ENCODE results near the gene CENPB.

The CENPB gene

GRCh38 chr20:3788685-3789155 is 2.2 kb upstream of the CENPB start:
- DNase-seq (ENCODE audit: low spot score): no peak

GRCh38 chr20:3787324-3788014 is 929 bp upstream of the CENPB start:
- no peak for DNase-seq (ENCODE audit: low spot score)

GRCh38 chr20:3786126-3786484 is 435 bp downstream of the CENPB start:
- DNase-seq (ENCODE audit: low spot score): no peak

GRCh38 chr20:3785240-3786125 is 1.1 kb downstream of the CENPB start:
- DNase-seq (ENCODE audit: low spot score): no peak

GRCh38 chr20:3784863-3785239 is 1.7 kb downstream of the CENPB start:
- no peak for DNase-seq (ENCODE audit: low spot score)

- no peak for DNase-seq (ENCODE audit: low spot score)
Measured at GRCh38 chr20:3784216-3784853, 2.2 kb downstream of the CENPB start.

DNA sequence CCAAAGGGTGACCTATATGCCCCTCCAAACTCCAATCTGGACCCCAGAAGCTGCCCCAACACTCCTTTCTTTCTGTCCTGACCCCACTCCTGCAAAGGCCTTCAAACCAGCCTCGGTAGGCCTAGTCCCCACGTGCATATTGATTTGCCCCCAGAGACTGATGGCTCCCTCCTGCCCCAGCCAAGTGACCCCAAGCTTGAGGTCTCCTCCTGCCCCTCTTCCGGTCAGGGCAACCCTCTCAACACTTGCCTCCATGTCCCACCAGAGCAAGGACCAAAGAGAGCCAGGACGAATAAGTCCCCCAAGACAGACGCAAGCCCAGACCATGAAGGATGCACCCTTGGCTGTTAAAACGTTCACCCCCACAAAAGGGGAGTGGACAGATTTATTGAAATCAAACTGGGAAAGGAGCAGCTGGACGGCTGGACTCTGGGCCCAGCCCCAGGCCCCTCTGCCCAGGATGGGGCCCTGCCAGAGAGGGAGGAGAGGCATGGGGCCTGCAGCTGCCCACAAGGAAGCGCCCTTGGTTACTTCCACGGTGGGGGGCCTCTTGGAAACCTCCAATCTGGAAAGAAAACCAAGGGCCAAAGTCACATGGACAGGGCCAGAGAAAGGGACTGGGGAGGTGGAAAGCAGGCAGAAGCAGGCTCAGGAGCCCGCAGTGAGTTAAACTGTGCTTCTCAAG is 2.9 kb downstream of the CENPB start:
- no peak for DNase-seq (ENCODE audit: low spot score)

- DNase-seq (ENCODE audit: low spot score): no peak
Measured at GRCh38 chr20:3783068-3783489, 3.5 kb downstream of the CENPB start.

- DNase-seq (ENCODE audit: low spot score): no peak
Measured at GRCh38 chr20:3782597-3782996, 3.9 kb downstream of the CENPB start.

GRCh38 chr20:3781153-3781910 is 5.2 kb downstream of the CENPB start, which contains the start of gene SPEF1:
Gene SPEF1, minus strand, starts transcription at chr20:3781448. Its CDS starts 161 bp downstream, at chr20:3781287.
- no peak for DNase-seq (ENCODE audit: low spot score)

DNA sequence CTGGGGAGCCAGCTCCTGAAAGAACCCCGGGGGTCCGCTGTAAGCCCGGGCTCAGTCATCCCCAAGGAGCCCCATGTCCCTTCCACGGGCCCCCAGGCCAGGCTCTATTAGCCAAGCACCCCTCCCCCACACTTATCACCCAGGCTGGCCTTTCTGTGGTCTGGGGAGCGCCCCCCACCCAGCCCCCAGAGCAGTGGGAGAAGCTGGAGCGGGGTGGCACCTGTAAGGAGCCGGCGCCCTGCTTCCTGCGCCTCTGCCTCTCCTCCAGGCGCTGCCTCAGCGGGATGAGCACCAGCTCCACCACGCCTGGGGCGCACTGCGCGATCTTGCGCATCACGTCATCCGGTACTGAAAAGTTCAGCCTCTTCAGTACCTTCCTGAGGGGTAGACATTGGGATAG is 7.6 kb downstream of the CENPB start:
- no peak for DNase-seq (ENCODE audit: low spot score)

DNA sequence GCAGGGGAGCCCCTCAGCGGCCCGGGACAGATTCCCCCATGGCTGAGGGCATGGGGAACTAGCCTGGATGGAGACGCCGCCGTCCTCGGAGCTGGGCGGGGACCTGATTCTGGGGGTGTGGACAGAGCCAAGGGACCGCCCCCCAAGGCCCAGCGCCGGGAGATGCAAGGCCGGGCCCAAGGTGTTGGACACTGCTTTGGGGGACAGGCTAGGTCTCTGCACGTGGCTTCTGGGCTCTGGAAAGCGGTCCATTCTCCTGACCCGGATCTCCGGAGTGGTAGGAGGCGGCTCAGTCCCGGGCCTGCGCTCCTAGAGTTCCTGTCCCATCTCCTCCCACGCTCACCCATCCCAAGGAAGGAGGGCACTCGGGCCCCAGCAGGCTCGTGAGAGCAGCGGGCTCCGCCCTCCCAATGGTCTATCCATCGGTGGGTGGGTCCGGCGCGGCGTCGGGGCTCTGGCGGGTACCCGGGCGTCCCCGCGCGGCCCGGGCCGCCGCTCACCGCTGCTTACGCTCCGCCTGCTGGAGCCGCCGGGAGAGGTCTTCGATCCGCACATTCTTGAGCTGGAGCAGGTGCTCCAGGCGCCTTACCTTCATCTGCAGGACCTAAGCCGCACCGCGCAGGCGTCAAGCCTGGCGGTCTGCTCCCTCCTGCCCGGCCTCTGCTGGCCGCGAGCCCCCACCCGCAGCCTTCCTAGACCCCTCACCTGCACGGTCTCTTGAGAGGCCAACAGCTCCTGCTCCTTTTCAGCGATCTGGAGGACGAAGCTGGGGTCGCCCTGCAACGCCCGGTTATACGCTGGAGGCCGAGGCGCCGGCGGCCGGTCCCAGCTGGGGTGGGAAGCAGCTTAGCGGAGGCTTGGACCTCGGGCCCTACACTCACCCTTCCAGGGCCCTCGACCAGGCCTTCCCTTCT is 8.6 kb downstream of the CENPB start:
- no peak for DNase-seq (ENCODE audit: low spot score)

DNA sequence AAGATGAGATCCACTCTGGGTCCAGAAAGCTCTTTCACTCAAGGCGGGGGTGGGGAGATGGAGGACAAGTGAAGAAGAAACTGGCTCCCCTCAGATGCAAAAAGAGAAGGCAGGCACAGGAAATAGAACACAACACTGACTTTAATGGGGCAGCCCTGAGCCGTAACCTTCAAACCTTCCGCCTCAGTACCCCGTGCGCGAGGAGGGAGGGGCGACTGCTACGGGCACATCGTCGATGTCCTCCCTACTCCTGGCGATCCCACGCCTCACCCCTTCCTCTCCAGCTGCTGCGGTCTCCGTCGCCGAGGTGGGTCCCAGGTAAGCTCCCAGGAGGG is 9.2 kb downstream of the CENPB start:
- no peak for DNase-seq (ENCODE audit: low spot score)

DNA sequence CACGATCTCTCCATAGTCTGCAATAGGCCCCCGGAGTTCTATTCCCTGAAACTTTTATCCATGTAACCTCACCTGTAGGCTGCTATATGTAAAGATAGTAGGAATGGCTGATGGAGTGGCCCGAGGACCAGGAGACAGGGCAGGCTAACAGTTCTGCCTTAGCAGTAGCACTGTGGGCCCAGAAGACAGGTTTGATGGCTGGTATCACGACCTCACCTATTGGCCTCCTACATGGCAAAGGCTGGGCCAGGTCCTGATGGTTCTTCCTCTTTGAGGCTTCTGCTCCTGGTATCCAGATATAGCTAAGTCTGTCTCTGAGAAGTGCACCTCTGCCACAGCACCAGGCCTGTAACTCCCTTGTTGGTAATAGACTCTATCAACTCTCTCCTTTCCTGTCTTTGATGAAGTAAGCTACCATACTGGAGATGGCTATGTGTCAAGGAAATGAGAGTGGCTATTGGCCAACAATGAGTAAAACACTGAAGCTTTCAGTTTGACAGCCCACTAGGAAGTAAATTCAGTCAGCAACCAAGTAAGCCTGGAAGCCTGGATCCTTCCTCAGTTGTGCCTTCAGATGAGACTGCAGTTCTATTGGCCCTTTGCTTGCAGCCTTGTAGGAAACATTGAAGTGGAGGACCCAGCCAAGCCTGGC is 11.0 kb downstream of the CENPB start:
- no peak for DNase-seq (ENCODE audit: low spot score)

GRCh38 chr20:3771552-3772058 is 14.9 kb downstream of the CENPB start:
- DNase-seq (ENCODE audit: low spot score): no peak

DNA sequence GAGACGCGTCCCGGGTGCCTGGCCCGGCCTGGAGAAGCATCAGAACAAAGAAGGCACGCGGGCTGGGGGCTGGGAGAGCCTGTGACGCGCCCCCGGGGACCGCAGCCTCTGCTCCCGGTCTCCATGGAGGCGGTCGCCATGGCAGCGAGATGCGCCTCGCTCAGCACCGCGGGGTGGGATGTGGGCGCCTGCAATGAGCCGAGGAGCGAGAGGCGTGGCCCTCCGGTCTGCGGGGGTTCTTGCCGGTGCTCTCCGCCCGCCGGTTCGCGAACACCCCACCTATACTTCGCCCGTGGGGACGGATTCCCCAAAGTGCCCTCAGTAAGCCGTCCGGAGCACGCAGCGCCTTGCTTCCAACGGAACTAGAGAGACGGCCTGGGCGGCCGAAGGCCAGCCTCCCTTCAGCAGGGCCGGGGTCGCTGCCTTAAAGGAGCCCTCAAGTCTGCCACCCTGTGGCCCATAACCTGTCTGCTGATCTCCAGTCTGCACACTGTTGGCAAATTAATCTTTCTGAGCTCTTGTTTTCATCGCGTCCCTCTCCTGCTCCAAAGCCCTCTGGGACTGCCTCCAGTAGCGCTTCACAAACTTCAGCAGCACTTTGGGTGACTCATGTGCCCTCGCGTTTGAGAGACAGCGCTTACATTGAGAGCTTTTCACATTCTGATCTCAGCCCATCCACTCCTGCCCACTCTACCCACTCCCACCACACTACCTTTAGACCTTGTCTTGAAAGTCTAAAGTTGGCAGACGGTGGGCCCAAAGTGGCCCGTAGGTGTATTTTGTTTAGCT is 18.0 kb downstream of the CENPB start:
- DNase-seq (ENCODE audit: low spot score): peak; percentile 79

DNA sequence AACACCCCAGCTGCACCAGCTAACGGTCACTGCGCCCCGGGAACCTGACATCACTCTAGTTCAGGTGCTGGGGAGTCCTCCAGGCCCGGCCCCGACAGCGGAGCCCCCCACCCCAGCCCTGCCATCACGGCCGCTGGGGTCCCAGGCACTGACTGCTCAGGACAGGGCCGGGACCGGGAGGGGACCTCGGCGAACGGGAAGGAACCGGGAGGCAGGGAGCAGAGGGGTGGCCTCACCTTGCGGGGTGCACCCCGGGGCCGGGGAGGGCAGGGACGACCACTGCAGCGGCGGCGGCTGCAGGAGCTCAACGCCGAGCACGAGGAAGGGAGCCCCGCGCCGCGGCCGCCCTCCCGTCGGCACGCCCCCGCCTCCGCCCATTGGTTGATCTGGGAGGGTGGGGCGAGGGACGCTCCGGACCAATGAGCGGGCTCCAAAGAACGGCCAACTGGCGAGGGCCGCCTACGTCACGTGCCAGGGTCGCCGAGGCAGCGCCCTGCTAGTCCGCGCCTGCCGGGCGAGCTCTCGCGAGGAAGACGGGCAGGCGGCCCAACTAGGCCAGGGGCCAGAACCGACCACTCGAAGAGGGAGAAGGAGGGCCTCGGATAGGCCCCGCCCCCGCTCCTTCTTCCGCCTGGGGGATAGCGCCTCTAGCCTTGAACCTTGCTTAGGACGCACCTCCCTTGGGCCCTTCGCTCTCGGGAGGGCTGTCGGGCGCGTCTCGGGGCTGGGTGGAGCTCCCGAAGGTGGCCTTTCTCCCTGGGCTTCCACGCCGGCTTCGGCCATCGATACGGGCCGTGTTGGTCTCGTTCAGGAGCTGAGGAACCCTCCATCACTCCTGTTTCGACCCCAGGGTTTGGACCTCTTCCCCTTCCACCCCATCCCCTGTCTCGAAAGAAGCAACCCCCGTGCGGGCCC is 18.9 kb downstream of the CENPB start, which contains the start of gene ADISSP:
Gene ADISSP, minus strand, starts transcription at position 327 of the 915 bp plus-strand sequence. CDS start 7,653 bp downstream, outside the sequence.
- peak; percentile 99 for DNase-seq (ENCODE audit: low spot score)

- DNase-seq (ENCODE audit: low spot score): no peak
Measured at GRCh38 chr20:3767110-3767426, 19.5 kb downstream of the CENPB start.
